Right lobe of liver (tissue), 4 donors: Measurements from ENCODE around the gene RASAL3.

Experiments
- CTCF ChIP-seq, 4 donors: fragments of 200-600 bp in 3 of 4; fragments of 450-650 bp in 1 of 4; IDR thresholded peaks; one replicate each; pipeline versions ENCODE4 v1.5.1 to v1.8.0; 2016 to 2022; ENCODE audit warnings: antibody characterized with exemption in 4 of 4, mild to moderate bottlenecking in 2 of 4
- POLR2A ChIP-seq: fragments of 450-650 bp; IDR thresholded peaks from one replicate; pipeline ENCODE4 v1.6.1; 2017; ENCODE audit warnings: antibody characterized with exemption, mild to moderate bottlenecking
- donor health status: DM: no; HTN: no; CAD: no.
- donor health status: DM: no; HTN: no; CAD: no.
- donor health status: DM: no; HTN: yes; CAD: no.

GRCh38 chr19:15449620-15450527, 14.5 kb downstream of the RASAL3 start, which contains the start of gene WIZ:
- TF ChIP-seq CTCF (IDR thresholded peaks at IDR 0.05) = no peak
- no peak for TF ChIP-seq POLR2A
